Measurements from ENCODE around the gene TCF4. TPM values are rescaled to one million over a fixed set of nuclear protein-coding genes. Genes with fewer than 3 reads are reported as not detected.

Gene TCF4
- total RNA-seq, 1 experiment from 2014 or later: 261 TPM

- DNase-seq: no peak
- H3K9me2 ChIP-seq (replicated peaks; ENCODE audit: insufficient read depth, low read length): no peaks in the 10 kb centered on the region
- H4K20me1 ChIP-seq (ENCODE audit: insufficient read depth, low read depth, low read length): no peaks in the 10 kb centered on the region
- no peaks in the 10 kb centered on the region for H3K9me3 ChIP-seq (ENCODE audit: low read length)
- H3K27ac ChIP-seq (ENCODE audit: low read length): peak overlapping the region; percentile 89
- peak overlapping the region; percentile 77 for H3K9ac ChIP-seq (ENCODE audit: low read length)
- peaks cover 81% of the 10 kb centered on the region for H3K79me2 ChIP-seq (ENCODE audit: low read length)
- peak overlapping the region; percentile 69 for H3K4me3 ChIP-seq (ENCODE audit: low read length)
- H3K27me3 ChIP-seq (ENCODE audit: low read length): no peaks in the 10 kb centered on the region
- peak overlapping the region; percentile 85 for H3K4me2 ChIP-seq (ENCODE audit: low read depth, low read length, poor library complexity, severe bottlenecking)
- H2AFZ ChIP-seq (ENCODE audit: low read length): no peak overlapping the region
- H3K36me3 ChIP-seq (ENCODE audit: insufficient read depth, low read length): peaks cover 31% of the 10 kb centered on the region; the same call in 1 of the 2 replicates
- H3K4me1 ChIP-seq (ENCODE audit: low read length): peaks cover 71% of the 10 kb centered on the region
Observed at GRCh38 chr18:55584201-55584600, 3.8 kb downstream of the TCF4 start.

DNA sequence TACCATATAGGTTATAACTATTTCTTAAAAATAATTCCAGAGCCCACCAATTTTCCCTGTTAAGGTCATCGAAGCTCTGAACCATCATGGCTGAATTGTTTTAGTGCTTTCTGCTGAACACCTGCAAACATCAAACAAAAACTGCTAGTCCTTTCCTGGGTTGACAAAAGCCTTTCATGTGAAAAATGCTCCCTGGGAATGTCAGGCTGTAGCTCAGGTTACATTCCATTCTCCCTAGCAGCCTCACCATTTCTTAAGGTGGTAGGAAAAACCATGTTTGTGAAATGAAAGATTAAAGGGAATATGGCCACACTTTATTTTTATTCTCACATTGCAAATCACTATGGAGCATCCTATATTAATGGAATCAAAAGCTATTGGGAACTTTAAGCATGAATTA lies 5.7 kb downstream of the TCF4 start:
- peaks cover 88% of the 10 kb centered on the region for H3K4me1 ChIP-seq (ENCODE audit: low read length)
- H3K9me2 ChIP-seq (replicated peaks; ENCODE audit: insufficient read depth, low read length): no peaks in the 10 kb centered on the region
- peaks cover 44% of the 10 kb centered on the region for H3K36me3 ChIP-seq (ENCODE audit: insufficient read depth, low read length)
- no peaks in the 10 kb centered on the region for H3K27me3 ChIP-seq (ENCODE audit: low read length)
- peak overlapping the region; percentile 85 for H3K4me2 ChIP-seq (ENCODE audit: low read depth, low read length, poor library complexity, severe bottlenecking)
- peaks cover 95% of the 10 kb centered on the region for H3K79me2 ChIP-seq (ENCODE audit: low read length)
- H3K9me3 ChIP-seq (ENCODE audit: low read length): no peaks in the 10 kb centered on the region
- H2AFZ ChIP-seq (ENCODE audit: low read length): no peak overlapping the region
- no peaks in the 10 kb centered on the region for H4K20me1 ChIP-seq (ENCODE audit: insufficient read depth, low read depth, low read length)
- peak overlapping the region; percentile 77 for H3K9ac ChIP-seq (ENCODE audit: low read length)
- H3K27ac ChIP-seq (ENCODE audit: low read length): peak overlapping the region; percentile 89
- DNase-seq: no peak
- H3K4me3 ChIP-seq (ENCODE audit: low read length): peak overlapping the region; percentile 38; the same call in 1 of the 2 replicates

DNA sequence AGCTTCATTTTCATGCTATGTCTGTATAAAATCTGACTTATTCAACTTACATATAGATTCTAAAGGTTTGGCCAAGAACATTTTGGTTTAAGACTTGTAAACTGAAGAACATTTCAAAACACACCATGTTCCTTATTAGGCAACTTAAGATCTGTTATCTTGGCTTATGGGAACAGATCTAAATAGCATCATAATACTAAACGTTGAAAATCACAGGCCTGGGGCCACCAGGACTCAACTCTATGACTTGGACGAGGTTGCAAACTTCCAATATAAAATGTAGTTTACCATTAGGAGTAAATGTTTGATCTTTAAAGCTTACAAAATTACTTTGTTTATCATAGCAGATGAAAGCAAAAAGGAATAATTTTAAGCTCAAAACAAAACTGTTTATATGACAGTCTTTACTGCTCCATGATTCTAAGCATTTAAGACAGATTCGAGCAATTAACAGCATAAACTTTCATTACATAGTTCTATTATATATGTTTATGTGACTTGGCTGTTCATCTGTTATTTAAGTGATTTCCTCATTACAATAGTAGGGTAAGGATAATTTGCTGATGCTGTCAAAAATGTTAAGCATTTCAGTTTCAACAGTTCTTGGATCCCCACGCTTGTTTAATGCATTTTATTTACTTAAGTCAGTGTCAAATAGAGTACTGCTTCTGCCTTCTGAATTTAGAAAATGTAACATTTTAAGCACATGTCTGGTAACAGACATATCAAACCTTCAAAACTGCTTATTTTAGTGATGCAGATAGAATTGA lies 8.3 kb downstream of the TCF4 start:
- Histone ChIP-seq H3K4me2 (ENCODE audit: low read depth, low read length, poor library complexity, severe bottlenecking) (peak overlapping the region; percentile 85), H3K4me3 (ENCODE audit: low read length) (peak overlapping the region; percentile 27; the same call in 1 of the 2 replicates), H4K20me1 (ENCODE audit: insufficient read depth, low read depth, low read length) (no peaks in the 10 kb centered on the region), H3K9me2 (replicated peaks; ENCODE audit: insufficient read depth, low read length) (no peaks in the 10 kb centered on the region), H3K4me1 (ENCODE audit: low read length) (peaks cover 92% of the 10 kb centered on the region), H3K27ac (ENCODE audit: low read length) (peak overlapping the region; percentile 89), H3K79me2 (ENCODE audit: low read length) (peaks cover 95% of the 10 kb centered on the region), H2AFZ (ENCODE audit: low read length) (no peak overlapping the region), H3K9me3 (ENCODE audit: low read length) (no peaks in the 10 kb centered on the region), H3K9ac (ENCODE audit: low read length) (0 out of 2 replicates have a peak overlapping the region, but pooled peaks have one; percentile 26), H3K36me3 (ENCODE audit: insufficient read depth, low read length) (peaks cover 63% of the 10 kb centered on the region), H3K27me3 (ENCODE audit: low read length) (no peaks in the 10 kb centered on the region)
- DNase-seq: no peak

DNA sequence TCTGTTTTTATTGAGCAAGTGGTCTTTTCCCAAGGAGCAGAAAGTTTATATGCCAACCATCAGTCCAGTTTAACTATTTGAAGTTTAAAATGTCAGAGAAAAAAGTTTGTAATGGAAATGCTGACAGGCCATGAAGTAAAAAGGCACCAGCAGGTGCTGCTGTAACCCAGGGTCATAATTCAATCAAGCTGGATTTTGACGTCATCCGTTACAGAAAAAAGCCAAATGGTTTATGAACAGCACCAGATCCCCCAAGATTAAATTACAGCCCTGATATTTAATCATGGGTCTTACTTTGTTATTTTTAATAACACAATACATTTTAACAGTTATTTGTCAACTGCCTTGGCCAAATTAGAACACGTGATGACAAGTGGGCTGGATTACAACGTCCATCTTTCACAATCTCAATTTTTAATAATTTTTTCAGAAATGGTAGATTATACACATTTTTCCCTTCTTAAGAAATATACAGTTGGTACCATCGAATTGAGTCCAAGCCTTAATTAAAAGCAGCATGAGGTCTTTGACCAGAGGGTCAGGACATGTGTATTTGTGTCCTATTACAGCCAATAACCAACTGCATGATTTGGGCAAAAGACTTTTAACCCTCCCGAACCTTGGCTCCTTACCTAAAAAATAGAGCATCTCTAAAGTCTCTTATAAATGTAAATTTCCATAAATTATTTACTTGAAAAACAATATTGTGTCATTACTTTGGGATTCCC lies 10.0 kb downstream of the TCF4 start:
- no peak for DNase-seq
- Histone ChIP-seq H3K27me3 (ENCODE audit: low read length) (no peaks in the 10 kb centered on the region), H3K4me2 (ENCODE audit: low read depth, low read length, poor library complexity, severe bottlenecking) (peak overlapping the region; percentile 22), H3K9me2 (replicated peaks; ENCODE audit: insufficient read depth, low read length) (no peaks in the 10 kb centered on the region), H3K79me2 (ENCODE audit: low read length) (peaks cover 94% of the 10 kb centered on the region), H3K36me3 (ENCODE audit: insufficient read depth, low read length) (peaks cover 64% of the 10 kb centered on the region), H3K9ac (ENCODE audit: low read length) (no peak overlapping the region), H2AFZ (ENCODE audit: low read length) (no peak overlapping the region), H3K27ac (ENCODE audit: low read length) (peak overlapping the region; percentile 14; the same call in 1 of the 2 replicates), H4K20me1 (ENCODE audit: insufficient read depth, low read depth, low read length) (no peaks in the 10 kb centered on the region), H3K9me3 (ENCODE audit: low read length) (no peaks in the 10 kb centered on the region), H3K4me3 (ENCODE audit: low read length) (no peak overlapping the region), H3K4me1 (ENCODE audit: low read length) (peaks cover 74% of the 10 kb centered on the region)

DNA sequence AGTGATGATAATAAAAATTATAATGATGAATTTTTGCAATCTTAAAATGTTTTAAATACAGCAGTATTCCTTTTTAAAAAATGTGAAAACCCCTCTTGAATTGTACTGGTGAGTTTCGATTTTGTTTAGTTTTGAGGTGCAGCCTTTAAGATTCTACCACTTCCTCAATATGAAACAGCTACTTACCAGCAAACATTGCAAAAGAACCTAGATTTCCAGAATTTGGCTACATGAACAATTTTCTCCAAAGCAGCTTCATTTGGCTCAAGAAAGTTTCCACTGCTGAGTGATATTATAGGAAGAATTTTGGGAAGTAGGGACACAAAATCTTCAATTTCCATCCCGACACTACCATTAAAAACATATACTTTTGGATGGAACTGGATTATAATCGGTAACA lies 12.0 kb downstream of the TCF4 start:
- Histone ChIP-seq H2AFZ (ENCODE audit: low read length) (no peak overlapping the region), H3K36me3 (ENCODE audit: insufficient read depth, low read length) (peaks cover 54% of the 10 kb centered on the region), H3K4me1 (ENCODE audit: low read length) (peaks cover 59% of the 10 kb centered on the region), H3K9me3 (ENCODE audit: low read length) (no peaks in the 10 kb centered on the region), H3K9me2 (replicated peaks; ENCODE audit: insufficient read depth, low read length) (no peaks in the 10 kb centered on the region), H3K4me2 (ENCODE audit: low read depth, low read length, poor library complexity, severe bottlenecking) (no peak overlapping the region), H3K27ac (ENCODE audit: low read length) (0 out of 2 replicates have a peak overlapping the region, but pooled peaks have one; percentile 24), H4K20me1 (ENCODE audit: insufficient read depth, low read depth, low read length) (no peaks in the 10 kb centered on the region), H3K27me3 (ENCODE audit: low read length) (no peaks in the 10 kb centered on the region), H3K9ac (ENCODE audit: low read length) (no peak overlapping the region), H3K4me3 (ENCODE audit: low read length) (no peak overlapping the region), H3K79me2 (ENCODE audit: low read length) (peaks cover 94% of the 10 kb centered on the region)
- no peak for DNase-seq

GRCh38 chr18:55575066-55575465 lies 12.9 kb downstream of the TCF4 start:
- Histone ChIP-seq H3K4me1 (ENCODE audit: low read length) (peaks cover 50% of the 10 kb centered on the region), H4K20me1 (ENCODE audit: insufficient read depth, low read depth, low read length) (no peaks in the 10 kb centered on the region), H3K27me3 (ENCODE audit: low read length) (no peaks in the 10 kb centered on the region), H3K79me2 (ENCODE audit: low read length) (peaks cover 94% of the 10 kb centered on the region), H3K36me3 (ENCODE audit: insufficient read depth, low read length) (peaks cover 59% of the 10 kb centered on the region), H3K27ac (ENCODE audit: low read length) (peak overlapping the region; percentile 24; the same call in 1 of the 2 replicates), H3K9ac (ENCODE audit: low read length) (no peak overlapping the region), H3K4me2 (ENCODE audit: low read depth, low read length, poor library complexity, severe bottlenecking) (no peak overlapping the region), H3K9me3 (ENCODE audit: low read length) (no peaks in the 10 kb centered on the region), H3K9me2 (replicated peaks; ENCODE audit: insufficient read depth, low read length) (no peaks in the 10 kb centered on the region), H3K4me3 (ENCODE audit: low read length) (no peak overlapping the region), H2AFZ (ENCODE audit: low read length) (no peak overlapping the region)
- no peak for DNase-seq

- no peaks in the 10 kb centered on the region for H3K9me2 ChIP-seq (replicated peaks; ENCODE audit: insufficient read depth, low read length)
- no peaks in the 10 kb centered on the region for H3K27me3 ChIP-seq (ENCODE audit: low read length)
- DNase-seq: no peak
- no peak overlapping the region for H3K27ac ChIP-seq (ENCODE audit: low read length)
- H3K9me3 ChIP-seq (ENCODE audit: low read length): no peaks in the 10 kb centered on the region
- H3K9ac ChIP-seq (ENCODE audit: low read length): no peak overlapping the region
- no peak overlapping the region for H3K4me3 ChIP-seq (ENCODE audit: low read length)
- peaks cover 35% of the 10 kb centered on the region for H3K4me1 ChIP-seq (ENCODE audit: low read length)
- H2AFZ ChIP-seq (ENCODE audit: low read length): no peak overlapping the region
- H3K36me3 ChIP-seq (ENCODE audit: insufficient read depth, low read length): peaks cover 58% of the 10 kb centered on the region
- H3K79me2 ChIP-seq (ENCODE audit: low read length): peaks cover 93% of the 10 kb centered on the region
- H3K4me2 ChIP-seq (ENCODE audit: low read depth, low read length, poor library complexity, severe bottlenecking): no peak overlapping the region
- no peaks in the 10 kb centered on the region for H4K20me1 ChIP-seq (ENCODE audit: insufficient read depth, low read depth, low read length)
Observed at GRCh38 chr18:55573386-55573785, 14.6 kb downstream of the TCF4 start.

DNA sequence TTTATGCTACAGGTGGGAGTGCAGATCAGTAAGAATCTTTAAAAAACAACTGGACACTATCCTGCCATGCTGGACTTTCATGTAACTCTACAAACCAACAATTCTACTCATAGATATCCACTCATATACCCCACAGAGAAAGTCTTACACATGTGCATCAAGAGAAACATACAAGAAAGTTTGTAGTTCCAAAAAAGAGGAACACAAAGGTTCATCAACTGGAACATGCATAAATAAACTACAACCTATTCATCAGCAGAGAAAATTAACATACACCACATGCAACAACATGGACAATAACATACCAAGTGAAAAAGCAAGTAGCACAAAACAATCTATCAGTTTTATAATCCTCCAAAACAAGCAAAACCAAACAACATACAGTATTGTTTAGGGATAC lies 17.0 kb downstream of the TCF4 start:
- peaks cover 93% of the 10 kb centered on the region for H3K79me2 ChIP-seq (ENCODE audit: low read length)
- no peak for DNase-seq

More for the DNA sequence above, 17.0 kb downstream of the TCF4 start:
- no peak overlapping the region for H3K4me2 ChIP-seq (ENCODE audit: low read depth, low read length, poor library complexity, severe bottlenecking)
- no peaks in the 10 kb centered on the region for H3K9me3 ChIP-seq (ENCODE audit: low read length)
- H3K9me2 ChIP-seq (replicated peaks; ENCODE audit: insufficient read depth, low read length): no peaks in the 10 kb centered on the region
- peaks cover 15% of the 10 kb centered on the region; the same call in 1 of the 2 replicates for H3K4me1 ChIP-seq (ENCODE audit: low read length)
- peaks cover 48% of the 10 kb centered on the region for H3K36me3 ChIP-seq (ENCODE audit: insufficient read depth, low read length)
- H4K20me1 ChIP-seq (ENCODE audit: insufficient read depth, low read depth, low read length): no peaks in the 10 kb centered on the region
- no peak overlapping the region for H3K9ac ChIP-seq (ENCODE audit: low read length)
- no peak overlapping the region for H3K27ac ChIP-seq (ENCODE audit: low read length)
- H2AFZ ChIP-seq (ENCODE audit: low read length): no peak overlapping the region
- no peak overlapping the region for H3K4me3 ChIP-seq (ENCODE audit: low read length)
- H3K27me3 ChIP-seq (ENCODE audit: low read length): no peaks in the 10 kb centered on the region
